Stimulated activated CD4-positive, alpha-beta T cell treated with anti-CD3 and anti-CD28 coated beads, TNF-alpha, amount 100 ng/mL, for 24 hours (primary cell): ENCODE measurements around the gene P4HA3.

ENCODE experiments used
- DNase-seq, 3 experiments: peaks; one replicate each; pipeline ENCODE4 v3.0.0-alpha.2; 2020; ENCODE audit warnings: low read depth in 3 of 3

The P4HA3 gene

DNA sequence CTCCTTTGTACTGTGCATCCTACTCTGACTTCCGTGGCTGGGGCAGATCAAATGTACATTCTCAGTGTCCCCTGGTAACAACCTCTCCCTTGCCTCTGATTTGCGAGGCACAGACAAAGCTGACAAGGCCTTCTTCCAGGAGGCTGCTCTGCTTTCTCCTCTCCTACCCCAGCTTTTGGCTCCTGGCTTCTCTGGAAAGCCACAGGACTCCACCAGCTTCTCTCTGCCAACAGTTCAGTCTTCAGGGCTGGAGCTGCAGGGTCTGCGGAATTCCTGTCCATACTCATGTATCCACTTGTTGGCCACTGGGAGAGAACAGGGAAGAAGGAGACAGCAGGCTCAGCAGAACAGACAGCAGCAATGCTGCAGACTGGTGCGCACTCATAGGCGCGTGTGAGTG, 44.4 kb downstream of the P4HA3 start:
- no peak for DNase-seq

DNA sequence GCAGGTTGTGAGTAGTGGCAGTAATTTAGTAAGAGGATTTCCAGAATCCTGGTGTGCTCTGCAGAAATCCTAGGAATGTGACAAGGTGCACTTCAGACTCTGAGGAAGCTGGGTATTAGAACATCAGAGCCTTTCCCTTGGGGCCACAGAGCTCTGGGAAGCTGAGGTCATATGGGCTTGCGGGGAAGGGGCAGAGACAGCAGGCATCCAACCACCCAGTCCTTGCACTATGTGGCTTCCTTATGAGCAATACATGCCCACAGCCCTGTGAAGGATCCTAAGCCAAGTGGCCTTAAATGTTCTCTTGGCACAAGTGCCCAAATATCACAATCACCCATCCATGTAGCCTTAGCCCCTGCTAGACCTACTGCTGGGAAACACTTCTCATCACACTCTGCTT, 46.2 kb downstream of the P4HA3 start:
- no peak for DNase-seq

DNA sequence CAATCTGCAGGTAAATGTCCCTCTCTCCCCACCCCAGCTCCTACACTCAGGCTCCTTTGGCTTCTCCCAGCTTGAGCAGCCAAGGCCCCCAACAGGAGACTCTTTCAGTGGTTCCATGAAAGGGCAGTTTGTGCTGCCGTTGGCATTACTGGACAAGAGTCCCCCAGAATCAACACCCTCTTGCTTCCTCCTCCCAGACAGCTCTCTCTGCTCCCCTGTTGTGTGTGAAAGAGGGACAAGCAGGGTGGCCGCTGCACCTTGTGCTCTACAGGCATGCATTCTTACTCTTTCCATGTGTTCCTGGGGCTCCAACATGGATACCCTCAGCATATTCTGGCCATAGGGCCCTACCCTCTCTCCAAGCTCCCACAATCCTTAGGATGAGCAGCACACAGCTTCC, 48.7 kb downstream of the P4HA3 start:
- DNase-seq, result no peak

DNA sequence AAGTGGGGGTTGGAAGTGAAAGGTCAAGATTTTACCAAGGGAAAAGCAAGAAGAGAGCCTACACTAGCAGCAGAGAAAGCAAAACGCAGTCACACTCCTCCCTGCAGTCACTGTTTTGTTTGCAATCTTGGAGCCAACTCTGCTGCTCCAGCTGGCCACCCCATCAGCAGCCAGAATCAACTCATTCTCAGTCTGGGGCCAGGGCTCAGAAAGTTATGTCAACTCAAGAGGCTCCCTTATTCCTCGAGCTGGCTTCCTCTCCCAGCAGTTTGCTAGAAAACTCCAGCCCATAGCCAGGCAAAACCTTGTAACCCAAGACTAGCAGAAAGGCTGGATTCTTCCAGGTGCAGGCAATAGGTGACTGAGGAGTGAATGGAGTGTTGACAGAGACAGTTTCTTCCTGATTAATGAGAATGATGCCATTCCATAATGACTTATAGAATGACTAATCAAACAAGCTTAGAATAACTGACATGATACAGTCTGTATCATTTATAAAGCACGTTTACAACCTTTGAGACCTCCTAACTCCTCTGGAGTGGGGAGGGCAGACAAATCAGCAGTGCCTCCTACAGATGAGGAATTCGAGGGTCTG, 53.4 kb downstream of the P4HA3 start:
- no peak for DNase-seq

DNA sequence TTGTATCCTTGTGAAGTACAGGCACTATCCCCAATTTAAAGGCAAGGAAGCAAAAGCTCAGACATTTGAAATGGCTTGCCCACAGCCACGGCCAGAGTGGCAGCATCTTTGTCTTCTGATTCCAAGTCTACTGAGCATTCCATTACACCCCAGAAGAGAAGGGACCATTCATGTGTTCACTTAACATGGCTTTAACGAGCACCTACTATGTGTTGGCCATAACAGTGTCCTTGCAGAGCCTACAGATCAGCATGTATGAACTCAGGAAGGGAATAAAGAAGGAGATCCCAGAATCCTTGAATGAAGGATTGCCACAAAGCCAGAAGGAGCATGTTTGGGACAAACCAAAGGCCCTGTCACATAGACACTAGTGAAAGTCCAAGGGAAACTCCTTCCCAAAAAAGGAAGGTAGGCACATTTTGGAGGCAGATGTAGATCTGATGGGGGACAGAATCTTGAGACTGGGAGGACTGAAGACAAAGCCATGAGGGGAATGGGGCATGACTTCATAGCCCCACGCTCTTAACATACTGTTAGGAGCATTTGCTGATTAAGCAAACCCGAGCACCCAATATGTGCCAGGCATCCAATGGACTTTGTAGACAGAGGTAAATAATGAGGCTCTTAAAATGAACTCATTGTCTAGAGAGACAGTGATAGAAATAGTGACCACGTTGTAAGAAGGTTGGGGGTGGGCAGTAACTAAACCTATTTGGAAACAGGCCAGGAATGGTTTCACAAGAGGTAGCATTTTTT, 54.9 kb downstream of the P4HA3 start:
- no peak for DNase-seq

DNA sequence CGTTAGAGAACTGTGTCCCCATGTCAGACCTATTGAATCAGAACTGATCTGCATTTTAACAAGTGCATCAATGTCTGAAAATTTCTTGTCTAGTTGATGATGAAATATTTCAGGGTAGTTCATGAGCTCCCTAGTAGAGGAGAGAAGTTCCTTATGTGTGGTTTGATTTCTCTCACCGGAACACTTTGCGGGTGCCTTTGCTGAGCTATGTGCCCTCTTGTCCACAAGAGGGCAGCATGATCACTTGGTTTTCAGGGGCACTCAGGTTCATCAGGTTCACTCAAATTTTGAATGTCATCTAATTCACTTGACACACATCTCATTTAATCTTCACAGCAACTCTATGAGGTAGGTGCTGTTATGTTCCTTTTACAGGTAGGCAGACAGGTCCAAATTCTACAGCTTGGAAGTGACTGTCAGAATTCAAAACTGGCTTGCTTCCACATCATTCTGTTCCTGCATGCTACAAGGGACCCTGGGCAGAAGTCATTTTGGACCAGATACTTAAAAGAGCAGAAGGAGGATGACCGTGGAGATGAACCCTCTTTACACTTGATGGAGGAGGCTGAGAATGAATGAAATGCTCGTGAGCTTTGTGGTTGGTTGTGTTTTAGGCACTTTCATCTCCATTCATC, 55.6 kb downstream of the P4HA3 start:
- DNase-seq, result peak in 2 of 3 experiments; percentile 29 to 45

DNA sequence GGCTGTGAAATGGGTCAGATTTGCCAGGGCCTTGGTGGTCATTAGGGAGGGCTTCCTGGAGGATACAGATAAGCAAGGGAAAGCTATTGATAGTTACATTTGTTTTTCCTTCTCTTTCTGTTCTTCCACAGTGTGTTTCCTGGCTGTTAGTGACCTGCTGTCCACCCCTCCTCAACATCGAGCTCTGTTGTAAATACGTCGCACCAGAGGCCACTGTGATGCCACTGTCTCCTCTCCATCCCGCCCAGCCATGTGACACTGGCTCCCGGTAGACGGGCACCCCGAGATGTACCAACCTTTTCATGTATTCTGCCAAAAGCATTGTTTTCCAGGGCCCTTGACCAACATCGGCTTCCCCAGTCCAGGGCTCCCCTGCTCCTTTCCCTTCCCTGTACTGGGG, 58.1 kb downstream of the P4HA3 start:
- DNase-seq, result no peak

DNA sequence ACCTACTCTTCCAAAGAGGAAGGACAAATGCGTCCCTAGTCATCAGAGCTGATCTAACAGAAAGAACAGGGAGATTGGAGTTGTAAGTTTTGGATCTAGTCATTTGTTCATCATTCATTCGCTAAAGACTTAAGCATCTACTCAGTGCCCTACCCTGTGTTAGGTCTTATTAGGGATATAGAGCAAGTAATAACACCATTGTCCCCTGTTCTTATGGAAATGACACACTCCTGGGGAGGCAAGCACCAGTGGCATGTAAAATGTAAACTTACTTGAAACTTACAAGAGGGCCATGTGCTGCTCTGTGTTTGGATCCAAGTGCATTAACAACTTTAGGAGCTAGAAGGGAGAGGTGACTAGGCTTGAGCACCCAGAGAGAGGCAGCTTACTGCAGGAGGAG, 61.9 kb downstream of the P4HA3 start:
- DNase-seq, result no peak

DNA sequence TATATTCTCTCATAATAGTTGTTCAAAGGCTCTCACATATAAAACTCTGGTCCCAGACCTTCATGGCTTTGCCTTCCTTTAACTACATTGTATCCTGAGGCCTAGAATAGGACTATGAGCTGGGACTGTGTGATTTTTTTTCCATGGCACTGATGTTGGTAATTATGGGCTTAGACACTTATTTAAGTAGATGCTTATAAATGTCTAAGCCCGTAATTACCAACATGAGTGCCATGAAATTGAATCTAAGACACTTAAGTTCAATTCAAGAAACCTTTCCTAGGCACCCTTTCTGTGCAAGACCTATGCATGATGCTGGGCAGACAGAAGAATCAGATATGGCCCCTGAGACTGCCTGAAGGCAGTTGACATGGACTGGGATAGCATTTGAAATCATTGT, 63.0 kb downstream of the P4HA3 start:
- DNase-seq, result no peak

DNA sequence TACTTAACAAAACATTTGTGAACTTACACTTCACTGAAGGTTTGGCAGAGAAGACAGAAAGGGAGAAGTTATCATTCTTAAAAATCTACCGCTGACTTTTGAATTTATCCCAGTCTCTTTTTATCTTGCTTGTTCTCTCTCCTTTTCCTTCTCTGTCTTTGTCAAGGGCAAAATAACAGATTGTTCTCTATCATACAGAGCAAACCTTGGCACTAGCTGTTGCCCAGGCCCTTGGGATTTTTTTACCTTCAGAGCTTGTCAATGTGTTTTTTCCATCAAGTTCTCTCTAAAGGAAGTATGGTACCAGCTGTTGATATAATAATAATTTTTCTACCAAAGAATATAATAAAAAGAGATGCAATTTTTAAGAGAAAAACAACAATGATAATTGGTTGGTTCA, 73.2 kb downstream of the P4HA3 start:
- DNase-seq, result no peak

DNA sequence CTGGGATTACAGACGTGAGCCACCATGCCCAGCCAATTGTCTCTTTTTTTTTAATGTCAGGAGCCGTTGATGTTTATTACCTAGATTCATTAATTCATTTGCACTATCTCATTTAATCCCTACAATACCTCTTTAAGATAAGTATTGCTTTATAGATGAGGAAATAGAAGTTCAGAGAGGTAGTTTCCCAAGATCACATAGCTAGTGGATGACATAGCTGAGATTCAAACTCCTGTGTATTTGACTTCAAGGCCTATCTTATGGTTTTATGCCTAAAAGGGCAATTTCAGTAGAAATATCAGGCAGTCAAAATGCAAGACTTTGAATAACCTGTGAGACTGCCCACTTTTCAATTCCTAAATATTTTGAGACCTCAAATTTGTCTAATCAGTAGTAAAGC, 73.9 kb downstream of the P4HA3 start:
- DNase-seq, result no peak

DNA sequence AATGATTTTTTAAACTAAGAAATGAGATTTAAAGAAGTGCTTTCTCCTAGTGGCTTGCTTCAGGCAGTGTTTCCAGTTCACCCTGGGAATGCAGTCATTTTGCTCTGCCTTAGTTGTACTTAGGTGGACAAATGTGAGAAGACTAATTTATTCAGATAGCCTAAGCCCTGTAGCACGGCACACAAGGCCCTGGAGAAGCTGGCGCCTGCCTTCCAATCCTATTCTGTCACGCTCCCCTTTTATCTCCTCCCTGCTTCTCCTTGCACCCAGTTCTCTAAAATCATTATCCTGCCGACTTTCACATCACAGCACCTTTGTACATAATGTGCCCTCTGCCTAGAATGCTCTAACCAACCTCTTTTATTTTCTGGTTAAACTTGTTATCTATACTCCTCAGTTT, 76.3 kb downstream of the P4HA3 start:
- DNase-seq, result no peak

DNA sequence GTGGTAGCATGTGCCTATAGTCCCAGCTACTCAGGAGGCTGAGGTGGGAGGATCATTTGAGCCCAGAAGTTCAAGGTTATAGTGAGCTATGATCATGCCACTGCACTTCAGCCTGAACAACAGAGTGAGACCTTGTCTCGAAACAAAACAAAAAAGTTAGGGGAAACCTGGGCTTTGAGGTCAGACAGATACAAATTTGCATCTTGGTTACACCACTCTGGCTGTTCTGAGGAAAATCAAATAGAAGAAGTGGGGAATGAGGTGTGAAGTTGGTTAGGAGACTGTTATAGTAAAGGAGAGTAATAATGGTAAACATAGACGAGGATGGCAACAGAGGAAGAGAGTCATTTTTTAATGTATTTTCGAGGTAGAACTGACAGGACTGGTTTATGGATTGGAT, 77.8 kb downstream of the P4HA3 start:
- no peak for DNase-seq

DNA sequence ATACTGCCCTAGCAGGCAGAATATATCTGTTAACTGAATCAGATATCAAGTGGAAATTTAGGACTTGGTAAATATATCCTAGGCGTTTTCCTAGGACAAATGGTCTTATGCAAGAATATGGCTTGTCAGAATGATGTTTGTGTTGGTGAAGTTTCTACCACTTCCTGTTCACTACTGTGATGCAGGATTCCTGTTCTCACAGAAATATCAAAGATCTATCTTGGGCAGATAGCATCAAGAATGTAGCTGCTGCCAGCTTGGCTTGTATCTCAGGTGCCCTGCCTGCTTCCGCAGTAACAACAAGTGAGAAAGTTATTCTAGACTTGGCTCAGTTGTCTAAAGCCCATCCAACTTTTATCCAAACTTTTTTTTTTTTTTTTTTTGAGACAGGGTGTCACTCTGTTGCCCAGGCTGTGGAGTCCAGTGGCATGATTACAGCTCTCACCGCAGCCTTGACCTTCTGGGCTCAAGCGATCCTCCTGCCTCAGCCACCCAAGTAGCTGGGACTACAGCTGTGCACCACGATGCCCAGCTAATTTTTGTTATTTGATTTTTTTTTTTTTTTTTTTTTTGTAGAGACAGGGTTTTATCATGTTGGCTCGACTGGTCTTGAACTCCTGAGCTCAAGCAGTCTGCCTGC, 79.0 kb downstream of the P4HA3 start:
- DNase-seq, result no peak

DNA sequence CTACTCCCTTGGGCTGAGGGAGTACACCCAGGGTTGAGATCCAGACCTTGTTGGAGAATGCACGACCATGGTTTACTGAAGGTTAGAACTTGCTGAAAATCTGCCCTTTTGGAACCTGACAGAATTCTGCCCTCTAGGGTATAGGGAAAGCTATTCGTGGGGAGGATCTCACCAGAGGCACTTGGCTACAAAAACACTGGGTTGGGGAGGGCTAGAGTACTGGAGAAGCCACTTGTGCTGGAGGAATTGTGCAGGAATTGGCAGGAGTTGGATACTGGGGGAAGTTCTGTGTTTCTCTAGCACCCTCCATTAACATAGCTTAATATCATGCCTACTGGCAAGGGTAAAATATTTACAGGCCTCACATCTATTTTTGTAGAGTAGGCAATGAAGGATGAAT, 84.5 kb downstream of the P4HA3 start:
- DNase-seq, result no peak

DNA sequence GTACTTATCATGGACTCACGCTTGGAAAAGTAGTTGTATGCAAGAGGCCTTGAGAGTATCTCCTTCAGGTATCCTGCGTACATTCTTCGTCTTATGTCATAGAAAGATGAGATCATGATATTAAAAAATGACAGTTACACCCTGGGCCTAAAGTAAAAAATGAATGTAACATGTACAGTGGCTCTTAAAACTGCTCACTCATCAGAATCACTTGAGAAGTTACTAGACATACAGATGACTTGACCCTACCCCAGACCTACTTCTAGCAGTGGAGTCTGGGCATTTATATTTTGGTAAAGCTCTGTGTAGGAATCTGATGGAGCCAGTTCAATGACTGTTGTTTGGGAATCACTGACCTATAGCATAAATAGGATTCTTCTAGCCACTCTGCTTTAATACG, 85.9 kb downstream of the P4HA3 start:
- no peak for DNase-seq

DNA sequence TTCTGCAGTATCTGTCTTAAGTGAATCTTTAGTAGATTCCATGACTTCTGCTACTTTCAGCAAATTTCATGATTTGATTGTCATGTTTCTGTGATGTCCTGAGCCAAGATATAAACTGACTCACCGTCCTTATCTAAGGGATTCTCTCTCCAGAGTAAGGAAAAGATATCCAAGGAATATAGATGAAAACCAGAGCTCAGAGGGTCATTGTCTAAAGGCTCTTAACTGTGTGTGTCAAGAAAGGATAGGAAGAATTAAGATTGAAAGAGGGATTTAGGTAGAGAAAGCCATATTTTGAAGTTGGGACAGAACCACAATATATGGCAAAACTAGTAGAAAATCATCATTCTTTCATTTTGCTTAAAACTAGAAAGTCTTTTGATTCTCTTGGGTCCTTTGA, 89.6 kb downstream of the P4HA3 start:
- DNase-seq, result no peak

DNA sequence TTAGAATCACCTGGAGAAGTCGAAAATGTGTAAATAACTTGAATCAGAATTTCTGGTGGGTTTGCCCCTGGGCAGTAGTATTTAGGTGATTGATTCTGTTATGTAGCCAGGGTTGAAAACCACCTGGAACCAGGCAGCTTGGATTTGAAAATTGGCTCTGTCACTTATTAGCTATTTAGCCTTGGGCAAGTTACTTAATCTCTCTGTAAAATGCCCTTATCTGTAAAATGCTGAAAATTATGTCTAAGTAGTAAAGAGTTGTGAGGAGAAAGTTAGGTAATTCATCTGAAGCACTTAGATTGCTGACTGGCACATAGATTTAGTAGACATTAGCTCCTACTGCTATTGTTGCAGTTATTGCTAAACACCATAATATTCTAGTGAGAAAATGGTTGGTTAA, 91.1 kb downstream of the P4HA3 start:
- DNase-seq, result no peak
